Measurements from ENCODE around the gene RASA2. TPM values are rescaled to one million over a fixed set of nuclear protein-coding genes. Genes with fewer than 3 reads are reported as not detected.

RASA2 gene
- total and polyA plus RNA-seq, 2 of the 8 experiments (the other 6 are each of a cell fraction or from before 2014, with no cell fraction given): 3.5 to 15.9 TPM

- FAIRE-seq (no peak), DNase-seq (ENCODE audit: low read depth in 1 of 2, low spot score in 2 of 2) (no peak)
- no peaks in the 10 kb centered on the region for H3K27me3 ChIP-seq (replicated peaks in 1 of 4; ENCODE audit: control insufficient read depth in 3 of 4, extremely low read depth in 1 of 4, insufficient read depth in 3 of 4, low read length in 3 of 4)
- no peaks in the 10 kb centered on the region for H3K79me2 ChIP-seq (ENCODE audit: control insufficient read depth in 1 of 2, insufficient read depth in 2 of 2, low read length in 2 of 2)
- H2BK12ac ChIP-seq (ENCODE audit: low read depth, low read length): no peak overlapping the region
- no peak overlapping the region for H3K4me3 ChIP-seq (ENCODE audit: extremely low read depth in 1 of 4, insufficient read depth in 2 of 4, low read depth in 3 of 4, low read length in 4 of 4)
- no peak overlapping the region for H3K56ac ChIP-seq (replicated peaks; ENCODE audit: insufficient read length, low read depth, low read length)
- no peak overlapping the region for H2BK15ac ChIP-seq (ENCODE audit: low read length)
- CTCF ChIA-PET (ENCODE audit: partially characterized antibody): no interaction called here
- H3K79me1 ChIP-seq (ENCODE audit: low read depth, low read length): no peaks in the 10 kb centered on the region
- H4K8ac ChIP-seq (ENCODE audit: extremely low read depth, insufficient read depth, low read length): no peak overlapping the region
- no peaks in the 10 kb centered on the region; a peak in 1 of 7 replicates for H3K4me1 ChIP-seq (replicated peaks in 1 of 4; ENCODE audit: control insufficient read depth in 3 of 4, insufficient read depth in 4 of 4, low read length in 3 of 4)
- H2AK5ac ChIP-seq (ENCODE audit: low read depth, low read length): no peak overlapping the region
- H3K9ac ChIP-seq (replicated peaks in 1 of 4; ENCODE audit: extremely low read depth in 1 of 4, low read depth in 3 of 4, low read length in 3 of 4): no peak overlapping the region
- no peak overlapping the region for H4K91ac ChIP-seq (replicated peaks; ENCODE audit: insufficient read length, low read length)
- no peaks in the 10 kb centered on the region for H3K9me3 ChIP-seq (ENCODE audit: insufficient read depth in 2 of 2, low read depth in 1 of 2, low read length in 1 of 2)
- no peak overlapping the region for H4K5ac ChIP-seq (ENCODE audit: insufficient read length, low read depth, low read length)
- H3K23ac ChIP-seq (ENCODE audit: insufficient read length): no peak overlapping the region
- H3K4me2 ChIP-seq (ENCODE audit: insufficient read depth in 1 of 2, low read depth in 2 of 2, low read length in 2 of 2): no peak overlapping the region
- peaks cover 0 to 3% of the 10 kb centered on the region in 2 experiments for H4K20me1 ChIP-seq (replicated peaks in 1 of 2; ENCODE audit: control insufficient read depth in 1 of 2, insufficient read depth in 2 of 2, low read length in 2 of 2)
- no peak overlapping the region for H2BK20ac ChIP-seq (ENCODE audit: low read length)
- no peak overlapping the region for H3K14ac ChIP-seq (ENCODE audit: insufficient read length)
- no peak overlapping the region for H2BK120ac ChIP-seq (replicated peaks; ENCODE audit: low read depth, low read length)
- no peak overlapping the region for H3K27ac ChIP-seq (ENCODE audit: low read depth, low read length)
- POLR2A ChIA-PET (ENCODE audit: partially characterized antibody): no interaction called here
- peaks cover 0 to 2% (median 0%) of the 10 kb centered on the region in 4 experiments; a peak in 2 of 8 replicates for H3K36me3 ChIP-seq (ENCODE audit: control insufficient read depth in 2 of 4, insufficient read depth in 4 of 4, low read length in 3 of 4)
- no peak overlapping the region for H2AFZ ChIP-seq (ENCODE audit: low read length)
- no peak overlapping the region for H3K18ac ChIP-seq (ENCODE audit: extremely low read depth, low read length)
- H3K23me2 ChIP-seq (ENCODE audit: low read depth, low read length): no peaks in the 10 kb centered on the region
- H2BK5ac ChIP-seq (ENCODE audit: low read depth, low read length): no peak overlapping the region
- H3K4ac ChIP-seq (replicated peaks; ENCODE audit: insufficient read length, low read depth, low read length): no peak overlapping the region
- 82% methylated on average over 1 of the region's 1 CpG; no CpG with 5 or more reads in 1 of the 2 experiments for WGBS, 2 experiments (ENCODE audit: extremely low coverage in 1 of 2, insufficient coverage in 1 of 2, insufficient read length in 1 of 2, insufficient replicate concordance in 2 of 2, low coverage in 1 of 2, low lambda C conversion rate in 2 of 2, missing lambda C conversion rate in 1 of 2)
- TF ChIP-seq NRF1 (IDR thresholded peaks at IDR 0.05; ENCODE audit: low read depth, low read length) (no peak), SUZ12 (IDR thresholded peaks at IDR 0.05; ENCODE audit: low read length) (no peak), SIN3A (conservative IDR thresholded peaks at IDR 0.05 in 1 of 2, IDR thresholded peaks at IDR 0.05 in 1 of 2; ENCODE audit: low read depth in 1 of 2, low read length in 2 of 2) (no peak), USF2 (IDR thresholded peaks at IDR 0.05; ENCODE audit: low read length) (no peak)
These were observed 43.0 kb downstream of the RASA2 start for GRCh38 chr3:141529717-141530414.

Measured in H1 (cell line).